H1 (cell line): ENCODE measurements around the gene SPRR3. TPM values are rescaled to one million over a fixed set of nuclear protein-coding genes. Genes with fewer than 3 reads are reported as not detected.

Experiments
- CTCF ChIA-PET: fragments of 300-600 bp; sonication (Branson Sonifier 250); formaldehyde crosslinking; loops from one replicate; lab custom pipeline; 2021; ENCODE audit not compliant: partially characterized antibody; lab: Charles Lee
- POLR2A ChIA-PET: fragments of 300-600 bp; sonication (Branson Sonifier 250); formaldehyde crosslinking; loops from one replicate; lab custom pipeline; 2021; ENCODE audit warnings: inconsistent platforms; ENCODE audit not compliant: partially characterized antibody; lab: Charles Lee
- DNase-seq, 2 experiments: peaks; one replicate each; pipeline versions ENCODE4 v3.0.0 to v3.0.0-alpha.2; 2010 to 2022; ENCODE audit warnings: low spot score in 2 of 2, low read depth in 1 of 2, mixed read lengths in 1 of 2
- FAIRE-seq: peaks from 2 replicates; lab custom pipeline; 2011; peaks lifted over from hg19 to GRCh38; lab: Jason Lieb, UNC
- H2AFZ ChIP-seq: 2 replicates; pipeline ENCODE4 v1.8.1; 2012; ENCODE audit warnings: low read length, inconsistent platforms
- H2AK5ac ChIP-seq: 2 replicates; pipeline ENCODE4 v1.6.1; 2013; ENCODE audit warnings: low read depth, low read length
- H2BK120ac ChIP-seq: replicated peaks from 2 replicates; pipeline ENCODE3; 2013; ENCODE audit warnings: low read depth, low read length, inconsistent platforms
- H2BK12ac ChIP-seq: 2 replicates; pipeline ENCODE4 v1.6.1; 2013; ENCODE audit warnings: low read depth, low read length
- H2BK15ac ChIP-seq: 2 replicates; pipeline ENCODE4 v1.6.1; 2013; ENCODE audit warnings: low read length
- H2BK20ac ChIP-seq: 2 replicates; pipeline ENCODE4 v1.6.1; 2013; ENCODE audit warnings: low read length
- H2BK5ac ChIP-seq: 2 replicates; pipeline ENCODE4 v1.6.1; 2013; ENCODE audit warnings: low read depth, low read length
- H3K14ac ChIP-seq: 2 replicates; pipeline ENCODE4 v1.6.1; 2013; ENCODE audit warnings: inconsistent platforms; ENCODE audit not compliant: insufficient read length
- H3K18ac ChIP-seq: 2 replicates; pipeline ENCODE4 v1.6.1; 2013; ENCODE audit warnings: low read length; ENCODE audit errors: extremely low read depth
- H3K23ac ChIP-seq: 2 replicates; pipeline ENCODE4 v1.6.1; 2013; ENCODE audit warnings: inconsistent platforms; ENCODE audit not compliant: insufficient read length
- H3K23me2 ChIP-seq: 2 replicates; pipeline ENCODE4 v1.6.1; 2013; ENCODE audit warnings: low read depth, low read length
- H3K27ac ChIP-seq: 2 replicates; pipeline ENCODE4 v1.6.1; 2011; ENCODE audit warnings: low read depth, low read length, inconsistent platforms
- H3K27me3 ChIP-seq, 4 experiments: replicated peaks in 1 of 4; 1 replicate in 1 of 4; 2 replicates in 3 of 4; pipeline versions ENCODE4 v1.6.1 to v1.8.1; 2011 to 2013; ENCODE audit warnings: low read length in 3 of 4, mild to moderate bottlenecking in 3 of 4, inconsistent platforms in 2 of 4, mixed read lengths in 2 of 4, moderate library complexity in 1 of 4; ENCODE audit not compliant: control insufficient read depth in 3 of 4, insufficient read depth in 3 of 4; ENCODE audit errors: extremely low read depth in 1 of 4
- H3K36me3 ChIP-seq, 4 experiments: 2 replicates each; pipeline versions ENCODE4 v1.6.1 to v1.8.1; 2011 to 2013; ENCODE audit warnings: mild to moderate bottlenecking in 4 of 4, low read length in 3 of 4, moderate library complexity in 2 of 4, control low read depth in 1 of 4, inconsistent platforms in 1 of 4; ENCODE audit not compliant: insufficient read depth in 4 of 4, control insufficient read depth in 2 of 4
- H3K4ac ChIP-seq: replicated peaks from 2 replicates; pipeline ENCODE3; 2013; ENCODE audit warnings: low read length, low read depth, mixed read lengths, inconsistent platforms; ENCODE audit not compliant: insufficient read length
- H3K4me1 ChIP-seq, 4 experiments: replicated peaks in 1 of 4; 1 replicate in 1 of 4; 2 replicates in 3 of 4; pipeline versions ENCODE4 v1.6.1 to v1.8.1; 2011 to 2013; ENCODE audit warnings: low read length in 3 of 4, inconsistent platforms in 2 of 4, mixed read lengths in 1 of 4; ENCODE audit not compliant: insufficient read depth in 4 of 4, control insufficient read depth in 3 of 4
- H3K4me2 ChIP-seq, 2 experiments: 2 replicates each; pipeline versions ENCODE4 v1.6.1 to v1.8.1; 2011 to 2013; ENCODE audit warnings: low read depth in 2 of 2, low read length in 2 of 2, control low read depth in 1 of 2, inconsistent platforms in 1 of 2, mild to moderate bottlenecking in 1 of 2; ENCODE audit not compliant: insufficient read depth in 1 of 2
- H3K4me3 ChIP-seq, 4 experiments: fragments of 200-600, 300-600 bp in 1 of 4; sonication (generic), shearing (Covaris generic), sonication (Bioruptor Twin) in 1 of 4; 2 replicates each; pipeline versions ENCODE4 v1.5.1 to v1.8.1; 2011 to 2016; ENCODE audit warnings: low read length in 4 of 4, low read depth in 3 of 4, control low read depth in 2 of 4, inconsistent platforms in 2 of 4, mild to moderate bottlenecking in 2 of 4, mixed read lengths in 1 of 4, moderate library complexity in 1 of 4; ENCODE audit not compliant: insufficient read depth in 2 of 4; ENCODE audit errors: extremely low read depth in 1 of 4
- H3K56ac ChIP-seq: replicated peaks from 2 replicates; pipeline ENCODE3; 2013; ENCODE audit warnings: low read depth, mild to moderate bottlenecking, mixed read lengths, low read length, inconsistent platforms; ENCODE audit not compliant: insufficient read length
- H3K79me1 ChIP-seq: 2 replicates; pipeline ENCODE4 v1.6.1; 2013; ENCODE audit warnings: low read depth, low read length, control low read depth
- H3K79me2 ChIP-seq, 2 experiments: 2 replicates each; pipeline versions ENCODE4 v1.6.1 to v1.8.1; 2012 to 2013; ENCODE audit warnings: low read length in 2 of 2, mild to moderate bottlenecking in 2 of 2, inconsistent platforms in 1 of 2; ENCODE audit not compliant: insufficient read depth in 2 of 2, control insufficient read depth in 1 of 2
- H3K9ac ChIP-seq, 4 experiments: replicated peaks in 1 of 4; 1 replicate in 1 of 4; 2 replicates in 3 of 4; pipeline versions ENCODE4 v1.6.1 to v1.8.1; 2011 to 2013; ENCODE audit warnings: low read depth in 3 of 4, low read length in 3 of 4, control low read depth in 2 of 4, mild to moderate bottlenecking in 2 of 4, moderate library complexity in 2 of 4, inconsistent platforms in 1 of 4; ENCODE audit errors: extremely low read depth in 1 of 4
- H3K9me3 ChIP-seq, 2 experiments: 2 replicates each; pipeline versions ENCODE4 v1.6.1 to v1.8.1; 2012 to 2013; ENCODE audit warnings: mild to moderate bottlenecking in 2 of 2, moderate library complexity in 2 of 2, control low read depth in 1 of 2, inconsistent platforms in 1 of 2, low read depth in 1 of 2, low read length in 1 of 2, mixed read lengths in 1 of 2; ENCODE audit not compliant: insufficient read depth in 2 of 2
- H4K20me1 ChIP-seq, 2 experiments: replicated peaks in 1 of 2; 2 replicates each; pipeline versions ENCODE3 to v1.8.1; 2011 to 2013; ENCODE audit warnings: inconsistent platforms in 2 of 2, low read length in 2 of 2, mild to moderate bottlenecking in 1 of 2; ENCODE audit not compliant: insufficient read depth in 2 of 2, control insufficient read depth in 1 of 2
- H4K5ac ChIP-seq: 2 replicates; pipeline ENCODE4 v1.6.1; 2013; ENCODE audit warnings: low read length, low read depth, mixed read lengths, inconsistent platforms; ENCODE audit not compliant: insufficient read length
- H4K8ac ChIP-seq: 2 replicates; pipeline ENCODE4 v1.8.0; 2013; ENCODE audit warnings: mild to moderate bottlenecking, moderate library complexity, low read length, inconsistent platforms; ENCODE audit not compliant: insufficient read depth; ENCODE audit errors: extremely low read depth
- H4K91ac ChIP-seq: replicated peaks from 2 replicates; pipeline ENCODE3; 2013; ENCODE audit warnings: low read length, mixed read lengths, inconsistent platforms; ENCODE audit not compliant: insufficient read length
- CEBPB ChIP-seq: IDR thresholded peaks from 2 replicates; pipeline ENCODE4 v1.6.1; 2012; ENCODE audit warnings: low read depth, low read length
- CHD1 ChIP-seq: IDR thresholded peaks from 2 replicates; pipeline ENCODE4 v1.6.1; 2012; ENCODE audit warnings: low read depth, low read length, improper control_type of control experiment
- KDM5A ChIP-seq: fragments of 200-600 bp; IDR thresholded peaks from 2 replicates; pipeline ENCODE4 v1.7.1; 2012; ENCODE audit warnings: mild to moderate bottlenecking, low read length, inconsistent platforms, mixed read lengths
- NANOG ChIP-seq: IDR thresholded peaks from 2 replicates; pipeline ENCODE4 v1.6.1; 2011; ENCODE audit warnings: low read length, low read depth, mild to moderate bottlenecking, inconsistent platforms; ENCODE audit not compliant: insufficient read depth, poor library complexity, severe bottlenecking
- SAP30 ChIP-seq: fragments of 300-600 bp; sonication (generic); IDR thresholded peaks from 2 replicates; pipeline ENCODE4 v1.7.1; 2012; ENCODE audit warnings: low read length, moderate library complexity, mild to moderate bottlenecking, inconsistent platforms; ENCODE audit not compliant: insufficient read depth, insufficient replicate concordance
- SIX5 ChIP-seq: IDR thresholded peaks from 2 replicates; pipeline ENCODE4 v1.6.1; 2011; ENCODE audit warnings: mild to moderate bottlenecking, low read depth, low read length
- WGBS, 2 experiments: shearing (Covaris generic) in 1 of 2; methylation state at CpG; one replicate each; pipeline versions ENCODE4 v1.1.6 to v1.1.7; 2013 to 2015; ENCODE audit warnings: low lambda C conversion rate in 2 of 2, mixed read lengths in 2 of 2, inconsistent platforms in 1 of 2, low coverage in 1 of 2, missing lambda C conversion rate in 1 of 2; ENCODE audit not compliant: insufficient replicate concordance in 2 of 2, insufficient coverage in 1 of 2, insufficient read length in 1 of 2; ENCODE audit errors: extremely low coverage in 1 of 2, missing lambda C conversion rate in 1 of 2; 5-methylcytosine and 5-hydroxymethylcytosine counted together
- polyA plus RNA-seq, 7 experiments: library from polyadenylated mRNA; depleted of rRNA in 3 of 7; stranded (reverse) in 5 of 7; unstranded in 2 of 7; fragments of >200 nt in 5 of 7; fragments of 200-250 nt in 2 of 7; gene quantifications; 1 replicate in 5 of 7; 2 replicates in 1 of 7; 4 replicates in 1 of 7; pipeline versions ENCODE4 v1.2.1 to v1.2.3, GENCODE V29; 2011 to 2013; ENCODE audit warnings: missing spikeins in 2 of 7, mixed read lengths in 2 of 7
- total RNA-seq: library from RNA; stranded (reverse); fragmentation: NEBNext Ultra II Directional; extraction: Animal tissue kit (Norgen Biotek cat#: 25700); gene quantifications from 2 replicates; pipeline ENCODE4 v1.2.1, GENCODE V29; 2021
- TF ChIP-seq, protein P1 (sequence below): IDR thresholded peaks from 2 replicates; pipeline ENCODE4 v1.6.1; 2012; ENCODE audit warnings: inconsistent platforms
- TF ChIP-seq, protein P2 (sequence below): IDR thresholded peaks from 2 replicates; pipeline ENCODE4 v1.6.1; 2011; ENCODE audit warnings: low read length, improper control_type of control experiment

SPRR3 gene
- total and polyA plus RNA-seq, 2 of the 8 experiments (the other 6 are each of a cell fraction or from before 2014, with no cell fraction given), result not detected

DNA sequence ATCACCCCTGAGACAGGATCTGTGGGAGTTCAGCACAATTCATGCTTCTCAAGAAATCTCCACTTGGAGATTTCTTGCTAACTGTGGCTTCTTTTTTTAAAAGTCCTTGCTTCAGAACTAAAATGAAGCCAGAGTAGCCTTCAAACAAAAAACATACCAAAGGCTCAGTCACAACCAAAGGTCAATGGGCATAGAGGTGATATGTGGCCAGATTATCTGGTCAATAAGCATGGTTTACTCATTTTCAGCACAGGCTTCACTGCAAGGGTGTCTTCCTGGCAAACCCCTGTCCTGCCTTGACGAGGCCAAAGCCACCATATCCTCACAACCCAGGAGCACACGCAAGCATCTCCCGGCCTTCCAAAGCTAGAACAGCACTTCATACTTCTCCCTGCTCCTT, 42.3 kb upstream of the SPRR3 start:
- H2AK5ac ChIP-seq, result no peak overlapping the region
- no peaks in the 10 kb centered on the region for H4K20me1 ChIP-seq
- no peaks in the 10 kb centered on the region for H3K79me2 ChIP-seq
- no peak overlapping the region for H4K5ac ChIP-seq
- no peaks in the 10 kb centered on the region for H3K9me3 ChIP-seq
- H3K27me3 ChIP-seq, result no peaks in the 10 kb centered on the region
- H2BK120ac ChIP-seq, result no peak overlapping the region
- ChIA-PET CTCF (interaction anchor here (1.0 to 7.9 kb wide), 4 partner anchors 10 to 232 kb away, joined by 3 to 114 read pairs (median 4); no protein-coding TSS in a partner anchor), POLR2A (no interaction called here)
- no peak overlapping the region for H2BK12ac ChIP-seq
- H4K8ac ChIP-seq, result no peak overlapping the region
- H3K23ac ChIP-seq, result no peak overlapping the region
- no peaks in the 10 kb centered on the region; the same call in 1 of the 2 replicates for H3K23me2 ChIP-seq
- no peaks in the 10 kb centered on the region for H3K79me1 ChIP-seq
- H3K4me1 ChIP-seq, result no peaks in the 10 kb centered on the region
- no peak overlapping the region for H2AFZ ChIP-seq
- no peak overlapping the region for H3K4ac ChIP-seq
- DNase-seq (no peak), FAIRE-seq (no peak)
- H3K56ac ChIP-seq, result no peak overlapping the region
- no peak overlapping the region for H4K91ac ChIP-seq
- H2BK15ac ChIP-seq, result no peak overlapping the region
- H3K18ac ChIP-seq, result no peak overlapping the region
- H2BK20ac ChIP-seq, result no peak overlapping the region
- H2BK5ac ChIP-seq, result no peak overlapping the region
- H3K4me3 ChIP-seq, result no peak overlapping the region
- no peak overlapping the region for H3K27ac ChIP-seq
- no peak overlapping the region for H3K9ac ChIP-seq
- H3K36me3 ChIP-seq, result no peaks in the 10 kb centered on the region
- H3K14ac ChIP-seq, result no peak overlapping the region
- H3K4me2 ChIP-seq, result no peak overlapping the region
- 94% methylated on average over 3 of the region's 3 CpGs; no CpG with 5 or more reads in 1 of the 2 experiments for WGBS, 2 experiments
- TF ChIP-seq NANOG (no peak), CHD1 (no peak), SAP30 (no peak), SIX5 (no peak), CEBPB (no peak), KDM5A (no peak)
- TF ChIP-seq, protein P1, sequence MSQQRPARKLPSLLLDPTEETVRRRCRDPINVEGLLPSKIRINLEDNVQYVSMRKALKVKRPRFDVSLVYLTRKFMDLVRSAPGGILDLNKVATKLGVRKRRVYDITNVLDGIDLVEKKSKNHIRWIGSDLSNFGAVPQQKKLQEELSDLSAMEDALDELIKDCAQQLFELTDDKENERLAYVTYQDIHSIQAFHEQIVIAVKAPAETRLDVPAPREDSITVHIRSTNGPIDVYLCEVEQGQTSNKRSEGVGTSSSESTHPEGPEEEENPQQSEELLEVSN, result no peak
- TF ChIP-seq, protein P2, sequence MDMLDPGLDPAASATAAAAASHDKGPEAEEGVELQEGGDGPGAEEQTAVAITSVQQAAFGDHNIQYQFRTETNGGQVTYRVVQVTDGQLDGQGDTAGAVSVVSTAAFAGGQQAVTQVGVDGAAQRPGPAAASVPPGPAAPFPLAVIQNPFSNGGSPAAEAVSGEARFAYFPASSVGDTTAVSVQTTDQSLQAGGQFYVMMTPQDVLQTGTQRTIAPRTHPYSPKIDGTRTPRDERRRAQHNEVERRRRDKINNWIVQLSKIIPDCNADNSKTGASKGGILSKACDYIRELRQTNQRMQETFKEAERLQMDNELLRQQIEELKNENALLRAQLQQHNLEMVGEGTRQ, result no peak
